Type B pancreatic cell (in vitro differentiated cells): ENCODE measurements around the gene MYO7A. TPM values are rescaled to one million over a fixed set of nuclear protein-coding genes. Genes with fewer than 3 reads are reported as not detected.

Experiments used
- DNase-seq: peaks from one replicate; pipeline ENCODE4 v3.0.0; 2021; ENCODE audit warnings: mixed read lengths; ENCODE audit not compliant: unreplicated experiment; ENCODE audit errors: extremely low spot score
- H3K27ac Mint-ChIP-seq: 2 replicates; pipeline ENCODE4 v1.8.0; 2021; ENCODE audit warnings: mild to moderate bottlenecking, mixed read lengths
- H3K27me3 Mint-ChIP-seq: 2 replicates; pipeline ENCODE4 v1.8.0; 2021; ENCODE audit warnings: mixed read lengths
- H3K36me3 Mint-ChIP-seq: 2 replicates; pipeline ENCODE4 v1.8.0; 2021; ENCODE audit warnings: mixed read lengths
- H3K4me1 Mint-ChIP-seq: one replicate; pipeline ENCODE4 v1.8.0; 2021; ENCODE audit warnings: mixed read lengths; ENCODE audit not compliant: unreplicated experiment
- H3K4me3 Mint-ChIP-seq: 2 replicates; pipeline ENCODE4 v1.8.0; 2021; ENCODE audit warnings: mild to moderate bottlenecking, mixed read lengths
- H3K9me3 Mint-ChIP-seq: 2 replicates; pipeline ENCODE4 v1.8.0; 2021; ENCODE audit warnings: mixed read lengths
- total RNA-seq: library from RNA; stranded (reverse); gene quantifications from 2 replicates; pipeline ENCODE4 v1.2.1, GENCODE V29; 2021; ENCODE audit warnings: low replicate concordance
- TF ChIP-seq, protein P1 (sequence below): fragments of 200-600 bp; sonication (generic); conservative IDR thresholded peaks from 2 replicates; pipeline ENCODE4 v1.5.0; 2021; ENCODE audit warnings: antibody characterized with exemption, mild to moderate bottlenecking

Gene MYO7A
- total RNA-seq, 1 donor from 2014 or later: 2.8 TPM

DNA sequence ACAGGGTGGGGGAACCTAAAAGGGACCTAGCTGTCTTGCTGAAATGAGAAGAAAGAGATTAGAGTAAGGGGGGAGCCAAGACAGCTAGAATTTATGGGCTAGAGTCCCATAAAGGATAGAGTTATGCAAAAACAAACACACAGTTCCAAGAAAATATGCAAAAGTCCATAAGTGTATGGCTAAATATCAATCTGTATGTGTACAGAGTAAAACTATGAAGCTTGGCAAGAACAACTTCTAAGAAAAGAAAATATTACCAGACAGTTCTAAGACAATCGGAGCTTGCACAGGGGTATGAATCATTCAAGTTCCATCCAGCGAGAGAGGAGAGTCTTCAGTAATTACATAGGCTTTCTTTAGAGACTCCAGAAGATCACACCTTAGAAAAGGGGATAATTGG, 131.6 kb downstream of the MYO7A start:
- no peak overlapping the region for H3K4me3 Mint-ChIP-seq
- no peaks in the 10 kb centered on the region for H3K36me3 Mint-ChIP-seq
- no peaks in the 10 kb centered on the region for H3K9me3 Mint-ChIP-seq
- H3K4me1 Mint-ChIP-seq: no peaks in the 10 kb centered on the region
- TF ChIP-seq, protein P1, sequence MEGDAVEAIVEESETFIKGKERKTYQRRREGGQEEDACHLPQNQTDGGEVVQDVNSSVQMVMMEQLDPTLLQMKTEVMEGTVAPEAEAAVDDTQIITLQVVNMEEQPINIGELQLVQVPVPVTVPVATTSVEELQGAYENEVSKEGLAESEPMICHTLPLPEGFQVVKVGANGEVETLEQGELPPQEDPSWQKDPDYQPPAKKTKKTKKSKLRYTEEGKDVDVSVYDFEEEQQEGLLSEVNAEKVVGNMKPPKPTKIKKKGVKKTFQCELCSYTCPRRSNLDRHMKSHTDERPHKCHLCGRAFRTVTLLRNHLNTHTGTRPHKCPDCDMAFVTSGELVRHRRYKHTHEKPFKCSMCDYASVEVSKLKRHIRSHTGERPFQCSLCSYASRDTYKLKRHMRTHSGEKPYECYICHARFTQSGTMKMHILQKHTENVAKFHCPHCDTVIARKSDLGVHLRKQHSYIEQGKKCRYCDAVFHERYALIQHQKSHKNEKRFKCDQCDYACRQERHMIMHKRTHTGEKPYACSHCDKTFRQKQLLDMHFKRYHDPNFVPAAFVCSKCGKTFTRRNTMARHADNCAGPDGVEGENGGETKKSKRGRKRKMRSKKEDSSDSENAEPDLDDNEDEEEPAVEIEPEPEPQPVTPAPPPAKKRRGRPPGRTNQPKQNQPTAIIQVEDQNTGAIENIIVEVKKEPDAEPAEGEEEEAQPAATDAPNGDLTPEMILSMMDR: no peak
- no peak overlapping the region for H3K27ac Mint-ChIP-seq
- no peaks in the 10 kb centered on the region for H3K27me3 Mint-ChIP-seq
- no peak for DNase-seq

DNA sequence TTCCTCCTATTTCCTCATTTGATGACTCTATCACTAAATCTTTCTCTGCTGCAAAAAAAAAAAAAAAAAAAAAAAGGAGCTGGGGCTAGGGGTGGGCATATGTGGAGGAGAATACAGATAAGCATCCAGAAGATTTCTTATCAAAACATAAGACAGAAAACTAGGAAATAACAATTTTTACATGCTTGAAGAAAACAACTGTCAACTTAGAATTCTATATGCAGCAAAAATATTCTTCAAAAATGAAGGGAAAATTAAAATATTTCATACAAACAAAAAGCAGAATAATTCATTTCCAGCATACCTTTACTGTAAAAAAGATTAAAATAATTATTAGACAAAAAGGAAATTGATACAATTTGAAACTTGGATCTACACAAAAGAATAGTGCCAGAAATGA, 134.8 kb downstream of the MYO7A start:
- no peaks in the 10 kb centered on the region for H3K9me3 Mint-ChIP-seq
- DNase-seq: no peak
- H3K4me3 Mint-ChIP-seq: no peak overlapping the region
- H3K4me1 Mint-ChIP-seq: no peaks in the 10 kb centered on the region
- H3K27me3 Mint-ChIP-seq: peaks cover 3% of the 10 kb centered on the region
- H3K36me3 Mint-ChIP-seq: no peaks in the 10 kb centered on the region
- H3K27ac Mint-ChIP-seq: no peak overlapping the region
- TF ChIP-seq, protein P1: no peak

Other genes with a start within 250 kb of the MYO7A start
- gene B3GNT6, start 93.8 kb upstream of the MYO7A start, total RNA-seq: 0.29 and 0.39 TPM in 2 replicates
- gene CAPN5, start 61.3 kb upstream of the MYO7A start, total RNA-seq: 17.9 and 18.8 TPM in 2 replicates
- gene OMP, start 25.4 kb upstream of the MYO7A start, total RNA-seq: 0.86 and 0.94 TPM in 2 replicates
- gene GDPD4, start 173.4 kb downstream of the MYO7A start, total RNA-seq: not detected in 2 replicates